ENCODE measurements around the gene RELN.

GRCh38 chr7:103889451-103889850 lies 100.0 kb downstream of the RELN start:
- TF ChIP-seq CTCF (IDR thresholded peaks at IDR 0.05 in 2 of 3, conservative IDR thresholded peaks at IDR 0.05 in 1 of 3; ENCODE audit: borderline replicate concordance in 1 of 3, insufficient read depth in 1 of 3, low read depth in 2 of 3, low read length in 2 of 3) (no peak), EZH2 (IDR thresholded peaks at IDR 0.05) (no peak), REST (IDR thresholded peaks at IDR 0.05; ENCODE audit: low read depth) (no peak), RAD21 (IDR thresholded peaks at IDR 0.05; ENCODE audit: low read depth) (no peak), POLR2AphosphoS5 (IDR thresholded peaks at IDR 0.05; ENCODE audit: low read depth, low read length) (no peak)

All from HCT116 (cell line).